ENCODE results near the gene TMEM175. TPM values are rescaled to one million over a fixed set of nuclear protein-coding genes. Genes with fewer than 3 reads are reported as not detected.
"Not testable (repeated sequence)": the region's sequence is repeated elsewhere in the genome, so short reads cannot be mapped to it uniquely, and the experiment has no call there.

Gene TMEM175
- total RNA-seq, 4 donors from 2014 or later, result 33.3 to 61.2 (median 39.0) TPM

DNA sequence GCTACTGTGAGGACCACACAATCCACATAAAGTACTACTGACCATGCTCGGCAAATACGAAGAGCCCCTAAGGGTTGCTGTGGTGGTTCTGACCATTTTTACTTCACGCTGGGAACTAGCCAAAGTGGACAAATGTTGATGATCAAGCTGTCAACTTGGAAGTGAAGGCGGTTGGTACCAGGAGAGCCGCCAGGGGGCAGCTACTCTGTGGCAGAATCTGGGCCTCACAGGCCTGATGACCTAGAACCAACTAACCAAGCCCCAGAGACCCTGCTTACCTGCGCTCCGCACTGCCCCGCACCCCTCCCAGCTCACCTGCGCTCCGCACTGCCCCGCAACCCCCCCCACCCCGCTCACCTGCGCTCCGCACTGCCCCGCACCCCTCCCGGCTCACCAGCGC, 5.7 kb upstream of the TMEM175 start:
- no peak for DNase-seq (ENCODE audit: low spot score in 2 of 2)
- no peak overlapping the region for H3K27ac ChIP-seq
- WGBS, 2 donors, result 67 to 72% methylated on average over 5 to 8 of the region's 17 CpGs
- H3K36me3 ChIP-seq, result peaks cover 0 to 12% (median 0%) of the 10 kb centered on the region in 3 donors
- H3K9me3 ChIP-seq, result no peaks in the 10 kb centered on the region
- no peak overlapping the region for H3K4me3 ChIP-seq
- TF ChIP-seq POLR2A (IDR thresholded peaks at IDR 0.05) (no peak), EP300 (IDR thresholded peaks at IDR 0.05) (no peak)
- TF ChIP-seq, protein P1, sequence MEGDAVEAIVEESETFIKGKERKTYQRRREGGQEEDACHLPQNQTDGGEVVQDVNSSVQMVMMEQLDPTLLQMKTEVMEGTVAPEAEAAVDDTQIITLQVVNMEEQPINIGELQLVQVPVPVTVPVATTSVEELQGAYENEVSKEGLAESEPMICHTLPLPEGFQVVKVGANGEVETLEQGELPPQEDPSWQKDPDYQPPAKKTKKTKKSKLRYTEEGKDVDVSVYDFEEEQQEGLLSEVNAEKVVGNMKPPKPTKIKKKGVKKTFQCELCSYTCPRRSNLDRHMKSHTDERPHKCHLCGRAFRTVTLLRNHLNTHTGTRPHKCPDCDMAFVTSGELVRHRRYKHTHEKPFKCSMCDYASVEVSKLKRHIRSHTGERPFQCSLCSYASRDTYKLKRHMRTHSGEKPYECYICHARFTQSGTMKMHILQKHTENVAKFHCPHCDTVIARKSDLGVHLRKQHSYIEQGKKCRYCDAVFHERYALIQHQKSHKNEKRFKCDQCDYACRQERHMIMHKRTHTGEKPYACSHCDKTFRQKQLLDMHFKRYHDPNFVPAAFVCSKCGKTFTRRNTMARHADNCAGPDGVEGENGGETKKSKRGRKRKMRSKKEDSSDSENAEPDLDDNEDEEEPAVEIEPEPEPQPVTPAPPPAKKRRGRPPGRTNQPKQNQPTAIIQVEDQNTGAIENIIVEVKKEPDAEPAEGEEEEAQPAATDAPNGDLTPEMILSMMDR (IDR thresholded peaks at IDR 0.05), result no peak
- no peaks in the 10 kb centered on the region for H3K27me3 ChIP-seq
- peaks cover 5 to 64% (median 23%) of the 10 kb centered on the region in 4 donors for H3K4me1 ChIP-seq

DNA sequence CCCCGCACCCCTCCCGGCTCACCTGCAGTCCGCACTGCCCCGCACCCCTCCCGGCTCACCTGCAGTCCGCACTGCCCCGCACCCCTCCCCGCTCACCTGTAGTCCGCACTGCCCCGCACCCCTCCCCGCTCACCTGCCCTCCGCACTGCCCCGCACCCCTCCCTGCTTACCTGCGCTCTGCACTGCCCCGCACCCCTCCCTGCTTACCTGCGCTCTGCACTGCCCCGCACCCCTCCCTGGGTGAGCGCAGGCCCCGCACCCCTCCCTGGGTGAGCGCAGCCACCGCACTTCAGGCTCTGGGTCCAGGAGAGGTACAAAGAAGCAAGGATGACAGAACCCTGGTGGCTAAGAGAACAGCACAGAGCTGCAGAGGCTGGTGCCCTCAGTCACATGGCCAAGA, 4.7 kb upstream of the TMEM175 start:
- H3K36me3 ChIP-seq, result not testable (repeated sequence)

DNA sequence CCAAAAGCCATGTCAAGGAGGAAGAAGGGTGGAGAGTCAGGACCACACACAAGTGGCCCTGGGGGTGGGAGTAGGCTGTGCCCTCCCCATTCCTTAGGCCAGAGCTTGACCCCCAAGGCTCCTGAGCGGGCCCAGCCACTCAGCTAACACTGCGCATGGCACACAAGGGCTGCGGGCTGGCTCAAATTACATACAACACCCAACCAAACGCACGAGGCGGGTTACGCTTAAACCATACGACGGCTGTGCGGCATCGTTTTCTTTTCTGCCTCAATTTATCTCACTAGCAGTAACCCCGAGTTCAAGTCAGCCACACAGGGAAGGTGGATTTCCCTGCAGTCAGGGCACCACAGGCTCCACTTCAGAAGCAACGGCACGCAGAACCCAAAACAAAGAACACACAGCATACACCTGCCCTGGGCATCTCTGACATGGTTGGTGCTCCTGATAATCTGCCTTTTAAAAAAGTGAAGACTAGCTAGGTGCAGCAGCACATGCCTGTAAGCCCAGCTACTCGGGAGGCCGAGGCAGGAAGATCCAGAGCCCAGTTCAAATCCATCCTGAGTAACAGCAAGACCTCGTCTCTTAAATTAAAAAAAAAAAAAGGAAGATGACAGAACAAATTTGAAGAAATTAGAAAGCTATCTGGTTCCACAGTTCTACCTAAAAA, 3.0 kb upstream of the TMEM175 start:
- peaks cover 5 to 80% (median 35%) of the 10 kb centered on the region in 4 donors for H3K4me1 ChIP-seq
- no peak for TF ChIP-seq EP300 (IDR thresholded peaks at IDR 0.05)
- no peak for TF ChIP-seq POLR2A (IDR thresholded peaks at IDR 0.05)
- TF ChIP-seq, protein P1 (IDR thresholded peaks at IDR 0.05), result no peak
- H3K27ac ChIP-seq, result no peak overlapping the region
- H3K4me3 ChIP-seq, result no peak overlapping the region
- DNase-seq (ENCODE audit: low spot score in 2 of 2), result no peak
- no peaks in the 10 kb centered on the region for H3K36me3 ChIP-seq
- H3K27me3 ChIP-seq, result no peaks in the 10 kb centered on the region
- H3K9me3 ChIP-seq, result no peaks in the 10 kb centered on the region
- 84 to 88% methylated on average over 17 of the region's 17 CpGs for WGBS, 2 donors

More for the DNA sequence above, 4.7 kb upstream of the TMEM175 start:
- peaks cover 5 to 64% (median 23%) of the 10 kb centered on the region in 4 donors for H3K4me1 ChIP-seq
- 95 to 98% methylated on average over 8 to 14 of the region's 21 CpGs for WGBS, 2 donors
- DNase-seq (ENCODE audit: low spot score in 2 of 2); H3K27ac ChIP-seq; H3K9me3 ChIP-seq; H3K27me3 ChIP-seq; H3K4me3 ChIP-seq: not testable (repeated sequence)

DNA sequence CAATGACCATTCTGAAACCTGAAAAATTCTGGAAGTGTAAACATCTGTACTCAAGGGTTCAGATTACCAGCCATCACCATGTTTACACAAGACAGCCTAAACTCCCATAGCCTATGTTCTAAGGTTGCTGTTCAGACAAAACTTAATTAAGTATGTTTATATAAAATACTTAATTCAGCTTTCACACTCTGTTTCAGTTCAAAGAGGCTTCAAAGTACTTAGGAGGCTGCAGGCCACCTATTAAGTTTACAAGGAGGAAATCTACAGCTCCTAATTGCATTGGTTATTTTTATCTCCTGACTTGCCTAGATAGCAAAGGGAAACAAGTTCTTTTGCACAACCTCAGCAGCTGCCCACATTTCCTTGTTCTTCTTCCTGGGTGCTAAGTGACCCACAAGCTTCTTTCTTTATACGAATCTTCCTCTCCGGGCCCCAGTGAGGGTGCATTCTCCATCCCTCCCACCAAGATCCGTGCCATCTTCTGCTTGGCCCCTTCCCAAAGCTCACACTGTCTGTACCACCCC, 2.2 kb upstream of the TMEM175 start:
- no peaks in the 10 kb centered on the region for H3K27me3 ChIP-seq
- no peaks in the 10 kb centered on the region for H3K36me3 ChIP-seq
- peak overlapping the region in 1 of 4 donors; percentile 98 for H3K27ac ChIP-seq
- H3K4me1 ChIP-seq, result peaks cover 5 to 75% (median 32%) of the 10 kb centered on the region in 4 donors
- no peaks in the 10 kb centered on the region for H3K9me3 ChIP-seq
- DNase-seq (ENCODE audit: low spot score in 2 of 2), result no peak
- peak overlapping the region in 1 of 4 donors; percentile 100 for H3K4me3 ChIP-seq
- 40% methylated on average over 3 of the region's 3 CpGs for WGBS, 2 donors
- TF ChIP-seq POLR2A (IDR thresholded peaks at IDR 0.05) (no peak), EP300 (IDR thresholded peaks at IDR 0.05) (no peak)
- TF ChIP-seq, protein P1 (IDR thresholded peaks at IDR 0.05), result no peak

DNA sequence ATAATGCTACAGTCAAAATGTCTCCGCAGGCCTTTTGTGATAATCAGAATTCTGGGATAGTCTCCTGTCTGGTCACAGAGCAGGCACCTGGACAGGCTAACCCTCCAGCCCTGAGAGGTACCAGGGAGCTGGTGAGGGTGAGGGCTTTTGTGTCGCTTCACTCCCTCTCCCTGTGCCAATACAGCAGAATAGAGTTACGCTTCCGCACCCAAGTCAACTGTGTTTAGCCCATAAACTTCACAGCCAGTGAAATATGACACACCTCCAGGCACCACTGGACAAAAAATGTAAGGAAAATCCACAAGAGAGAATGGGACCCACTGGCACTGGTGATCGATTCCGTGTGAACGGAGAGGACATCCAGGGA, 1.4 kb upstream of the TMEM175 start:
- Histone ChIP-seq H3K4me3 (peak overlapping the region; percentile 88 to 100 (median 98)), H3K36me3 (no peaks in the 10 kb centered on the region), H3K27me3 (no peaks in the 10 kb centered on the region), H3K9me3 (no peaks in the 10 kb centered on the region), H3K27ac (peak overlapping the region in 2 of 4 donors; percentile 96 to 98), H3K4me1 (peaks cover 5 to 68% (median 32%) of the 10 kb centered on the region in 4 donors)
- WGBS, 2 donors, result 54 to 64% methylated on average over 7 of the region's 7 CpGs
- DNase-seq (ENCODE audit: low spot score in 2 of 2), result no peak
- TF ChIP-seq POLR2A (IDR thresholded peaks at IDR 0.05) (no peak), EP300 (IDR thresholded peaks at IDR 0.05) (no peak)
- TF ChIP-seq, protein P1 (IDR thresholded peaks at IDR 0.05), result no peak

Data from tibial nerve (tissue), 4 donors.